Liver (tissue), 9 donors: Measurements from ENCODE around the gene C3orf70. TPM values are rescaled to one million over a fixed set of nuclear protein-coding genes. Genes with fewer than 3 reads are reported as not detected.

ENCODE experiments used
- DNase-seq: peaks from one replicate; pipeline ENCODE4 v3.0.0-alpha.2; 2017; ENCODE audit warnings: low spot score
- H3K27ac ChIP-seq, 2 donors: one replicate each; pipeline ENCODE4 v1.7.0; 2013; ENCODE audit warnings: inconsistent platforms in 2 of 2, low read length in 2 of 2, control low read depth in 1 of 2, low read depth in 1 of 2, mild to moderate bottlenecking in 1 of 2
- H3K27me3 ChIP-seq, 4 donors: one replicate each; pipeline versions ENCODE4 v1.6.1 to v1.7.0; 2013; ENCODE audit warnings: low read length in 3 of 4, inconsistent platforms in 1 of 4, mild to moderate bottlenecking in 1 of 4, moderate library complexity in 1 of 4; ENCODE audit not compliant: control insufficient read depth in 4 of 4, insufficient read depth in 4 of 4
- H3K36me3 ChIP-seq, 4 donors: one replicate each; pipeline versions ENCODE4 v1.6.1 to v1.7.0; 2013; ENCODE audit warnings: low read length in 3 of 4, mild to moderate bottlenecking in 3 of 4, low read depth in 1 of 4, moderate library complexity in 1 of 4; ENCODE audit not compliant: control insufficient read depth in 4 of 4, insufficient read depth in 3 of 4
- H3K4me1 ChIP-seq, 4 donors: one replicate each; pipeline versions ENCODE4 v1.6.1 to v1.7.0; 2013; ENCODE audit warnings: low read length in 3 of 4, mild to moderate bottlenecking in 3 of 4, moderate library complexity in 1 of 4; ENCODE audit not compliant: control insufficient read depth in 4 of 4, insufficient read depth in 4 of 4
- H3K4me3 ChIP-seq, 3 donors: one replicate each; pipeline versions ENCODE4 v1.6.1 to v1.7.0; 2013; ENCODE audit warnings: low read length in 3 of 3, control low read depth in 1 of 3, low read depth in 1 of 3, mild to moderate bottlenecking in 1 of 3
- H3K9ac ChIP-seq, 2 donors: one replicate each; pipeline ENCODE4 v1.7.0; 2013; ENCODE audit warnings: low read length in 2 of 2, mild to moderate bottlenecking in 2 of 2, moderate library complexity in 2 of 2, control low read depth in 1 of 2, low read depth in 1 of 2
- H3K9me3 ChIP-seq, 4 donors: one replicate each; pipeline versions ENCODE4 v1.6.1 to v1.7.0; 2013; ENCODE audit warnings: low read length in 3 of 4; ENCODE audit not compliant: control insufficient read depth in 4 of 4
- ATF3 ChIP-seq: IDR thresholded peaks from 2 replicates; pipeline ENCODE4 v1.6.1; 2016; ENCODE audit warnings: antibody characterized with exemption
- EGR1 ChIP-seq, 2 donors: IDR thresholded peaks; 2 replicates each; pipeline ENCODE4 v1.6.1; 2016 to 2018; ENCODE audit warnings: antibody characterized with exemption in 2 of 2, low read depth in 2 of 2
- FOXA1 ChIP-seq: IDR thresholded peaks from 2 replicates; pipeline ENCODE4 v1.6.1; 2016; ENCODE audit warnings: antibody characterized with exemption
- FOXA2 ChIP-seq: IDR thresholded peaks from 2 replicates; pipeline ENCODE4 v1.6.1; 2016; ENCODE audit warnings: antibody characterized with exemption
- GABPA ChIP-seq, 2 donors: IDR thresholded peaks in 1 of 2; conservative IDR thresholded peaks in 1 of 2; 2 replicates each; pipeline ENCODE4 v1.6.1; 2016; ENCODE audit warnings: antibody characterized with exemption in 2 of 2, mild to moderate bottlenecking in 1 of 2, moderate library complexity in 1 of 2
- HNF4A ChIP-seq, 2 donors: conservative IDR thresholded peaks; 2 replicates each; pipeline ENCODE4 v1.6.1; 2016; ENCODE audit warnings: antibody characterized with exemption in 2 of 2, mild to moderate bottlenecking in 2 of 2
- HNF4G ChIP-seq: IDR thresholded peaks from 2 replicates; pipeline ENCODE4 v1.6.1; 2016; ENCODE audit warnings: antibody characterized with exemption
- JUND ChIP-seq, 2 donors: IDR thresholded peaks; 2 replicates each; pipeline ENCODE4 v1.6.1; 2016; ENCODE audit warnings: antibody characterized with exemption in 2 of 2
- NR2F2 ChIP-seq: IDR thresholded peaks from 2 replicates; pipeline ENCODE4 v1.6.1; 2016; ENCODE audit warnings: antibody characterized with exemption
- RXRA ChIP-seq, 2 donors: IDR thresholded peaks; 2 replicates each; pipeline ENCODE4 v1.6.1; 2017 to 2018; ENCODE audit warnings: antibody characterized with exemption in 2 of 2, mild to moderate bottlenecking in 1 of 2
- SP1 ChIP-seq: IDR thresholded peaks from 2 replicates; pipeline ENCODE4 v1.6.1; 2018; ENCODE audit warnings: antibody characterized with exemption, mild to moderate bottlenecking
- TAF1 ChIP-seq: conservative IDR thresholded peaks from 2 replicates; pipeline ENCODE4 v1.6.1; 2016; ENCODE audit warnings: antibody characterized with exemption, mild to moderate bottlenecking
- YY1 ChIP-seq: IDR thresholded peaks from 2 replicates; pipeline ENCODE4 v1.6.1; 2016; ENCODE audit warnings: antibody characterized with exemption, mild to moderate bottlenecking
- ZBTB33 ChIP-seq: IDR thresholded peaks from 2 replicates; pipeline ENCODE4 v1.6.1; 2016; ENCODE audit warnings: antibody characterized with exemption
- WGBS: extraction: QIAGEN DNeasy Blood & Tissue Kit; methylation state at CpG from one replicate; pipeline ENCODE4 v1.1.7; 2013; 5-methylcytosine and 5-hydroxymethylcytosine counted together
- polyA plus RNA-seq, 2 donors: library from polyadenylated mRNA; stranded (reverse) in 1 of 2; unstranded in 1 of 2; fragments of 200-250 nt in 1 of 2; fragments of >200 nt in 1 of 2; fragmentation: Nextera tagmentation in 1 of 2; extraction: Ambion mirVana in 1 of 2; gene quantifications; one replicate each; pipeline versions ENCODE4 v1.2.1 to v1.2.3, GENCODE V29; 2013 to 2015
- total RNA-seq, 2 donors: library from RNA; depleted of rRNA; stranded (reverse); fragments of >200 nt; gene quantifications; one replicate each; pipeline ENCODE4 v1.2.3, GENCODE V29; 2014
- TF ChIP-seq, protein P1 (sequence below): IDR thresholded peaks from 2 replicates; pipeline ENCODE4 v1.6.1; 2016; ENCODE audit warnings: antibody characterized with exemption, mild to moderate bottlenecking
- TF ChIP-seq, protein P2 (sequence below): IDR thresholded peaks from 2 replicates; pipeline ENCODE4 v1.6.1; 2016; ENCODE audit warnings: antibody characterized with exemption
- donor health status: healthy.
- donor health status: healthy.
- donor health status: healthy.
- donor health status: healthy.
- donor health status: healthy.

Gene C3orf70, protein sequence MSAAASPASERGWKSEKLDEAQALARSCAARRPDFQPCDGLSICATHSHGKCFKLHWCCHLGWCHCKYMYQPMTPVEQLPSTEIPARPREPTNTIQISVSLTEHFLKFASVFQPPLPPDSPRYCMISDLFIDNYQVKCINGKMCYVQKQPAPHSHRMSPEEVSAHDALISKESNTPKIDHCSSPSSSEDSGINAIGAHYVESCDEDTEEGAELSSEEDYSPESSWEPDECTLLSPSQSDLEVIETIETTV
- total RNA-seq (under 1 TPM; 0.59 to 0.79 TPM), polyA plus RNA-seq (under 1 TPM; 0.15 to 0.24 TPM)

- Histone ChIP-seq H3K27me3 (peaks cover 0 to 20% (median 4%) of the 10 kb centered on the region in 4 donors), H3K27ac (peak within 1 kb of the TSS in 1 of 2 donors; percentile 47), H3K36me3 (no peaks in the 10 kb centered on the region), H3K4me3 (peak within 1 kb of the TSS; percentile 18 to 70 (median 41)), H3K4me1 (peaks cover 4 to 15% (median 9%) of the 10 kb centered on the region in 4 donors), H3K9me3 (no peaks in the 10 kb centered on the region), H3K9ac (no peak within 1 kb of the TSS)
- WGBS: 2% methylated on average over 113 of the region's 113 CpGs
- TF ChIP-seq, protein P1, sequence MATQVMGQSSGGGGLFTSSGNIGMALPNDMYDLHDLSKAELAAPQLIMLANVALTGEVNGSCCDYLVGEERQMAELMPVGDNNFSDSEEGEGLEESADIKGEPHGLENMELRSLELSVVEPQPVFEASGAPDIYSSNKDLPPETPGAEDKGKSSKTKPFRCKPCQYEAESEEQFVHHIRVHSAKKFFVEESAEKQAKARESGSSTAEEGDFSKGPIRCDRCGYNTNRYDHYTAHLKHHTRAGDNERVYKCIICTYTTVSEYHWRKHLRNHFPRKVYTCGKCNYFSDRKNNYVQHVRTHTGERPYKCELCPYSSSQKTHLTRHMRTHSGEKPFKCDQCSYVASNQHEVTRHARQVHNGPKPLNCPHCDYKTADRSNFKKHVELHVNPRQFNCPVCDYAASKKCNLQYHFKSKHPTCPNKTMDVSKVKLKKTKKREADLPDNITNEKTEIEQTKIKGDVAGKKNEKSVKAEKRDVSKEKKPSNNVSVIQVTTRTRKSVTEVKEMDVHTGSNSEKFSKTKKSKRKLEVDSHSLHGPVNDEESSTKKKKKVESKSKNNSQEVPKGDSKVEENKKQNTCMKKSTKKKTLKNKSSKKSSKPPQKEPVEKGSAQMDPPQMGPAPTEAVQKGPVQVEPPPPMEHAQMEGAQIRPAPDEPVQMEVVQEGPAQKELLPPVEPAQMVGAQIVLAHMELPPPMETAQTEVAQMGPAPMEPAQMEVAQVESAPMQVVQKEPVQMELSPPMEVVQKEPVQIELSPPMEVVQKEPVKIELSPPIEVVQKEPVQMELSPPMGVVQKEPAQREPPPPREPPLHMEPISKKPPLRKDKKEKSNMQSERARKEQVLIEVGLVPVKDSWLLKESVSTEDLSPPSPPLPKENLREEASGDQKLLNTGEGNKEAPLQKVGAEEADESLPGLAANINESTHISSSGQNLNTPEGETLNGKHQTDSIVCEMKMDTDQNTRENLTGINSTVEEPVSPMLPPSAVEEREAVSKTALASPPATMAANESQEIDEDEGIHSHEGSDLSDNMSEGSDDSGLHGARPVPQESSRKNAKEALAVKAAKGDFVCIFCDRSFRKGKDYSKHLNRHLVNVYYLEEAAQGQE: no peak
- TF ChIP-seq FOXA1: no peak
- no peak for TF ChIP-seq GABPA (IDR thresholded peaks at IDR 0.05 in 1 of 2, conservative IDR thresholded peaks at IDR 0.05 in 1 of 2)
- TF ChIP-seq TAF1: no peak
- TF ChIP-seq YY1: no peak
- TF ChIP-seq NR2F2: no peak
- TF ChIP-seq JUND (IDR thresholded peaks at IDR 0.05): no peak
- TF ChIP-seq HNF4A (conservative IDR thresholded peaks at IDR 0.05): no peak
- no peak for TF ChIP-seq ATF3
- TF ChIP-seq SP1: no peak
- no peak for TF ChIP-seq ZBTB33
- no peak for TF ChIP-seq HNF4G
- TF ChIP-seq EGR1 (IDR thresholded peaks at IDR 0.05; ENCODE audit: low read depth in 2 of 2): no peak
- no peak for TF ChIP-seq FOXA2
- TF ChIP-seq, protein P2, sequence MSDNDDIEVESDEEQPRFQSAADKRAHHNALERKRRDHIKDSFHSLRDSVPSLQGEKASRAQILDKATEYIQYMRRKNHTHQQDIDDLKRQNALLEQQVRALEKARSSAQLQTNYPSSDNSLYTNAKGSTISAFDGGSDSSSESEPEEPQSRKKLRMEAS: no peak
- no peak for TF ChIP-seq RXRA (IDR thresholded peaks at IDR 0.05)
- DNase-seq: peak; percentile 52
Measured at GRCh38 chr3:185152410-185153170, at the start of gene C3orf70. Gene C3orf70, minus strand, starts transcription at chr3:185153060. Its CDS starts 237 bp downstream, at chr3:185152823.

DNA sequence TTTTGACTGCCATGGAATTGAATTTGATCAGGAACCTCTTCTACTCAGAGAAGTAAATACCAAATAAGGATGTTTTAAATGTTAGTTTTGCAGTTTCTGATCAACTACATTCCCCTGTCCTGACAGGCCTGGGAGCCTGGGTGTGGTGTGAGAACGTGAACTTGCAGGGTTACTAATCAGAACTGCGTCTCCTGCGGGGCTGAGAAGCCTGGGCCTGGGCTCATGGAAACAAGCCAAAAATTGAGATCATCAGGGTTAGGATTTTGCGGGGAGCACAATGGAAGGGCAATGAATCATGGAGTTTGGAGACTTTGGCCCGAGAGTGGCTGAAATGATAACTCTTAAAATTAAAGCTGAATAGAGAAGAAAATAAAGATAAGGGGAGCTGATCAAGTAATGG, 47.8 kb upstream of the C3orf70 start:
- Histone ChIP-seq H3K4me3 (no peak overlapping the region), H3K36me3 (peaks cover 5 to 50% (median 32%) of the 10 kb centered on the region in 4 donors), H3K9ac (no peak overlapping the region), H3K9me3 (no peaks in the 10 kb centered on the region), H3K27ac (no peak overlapping the region), H3K4me1 (peaks cover 0 to under 1% (median 0%) of the 10 kb centered on the region in 4 donors), H3K27me3 (no peaks in the 10 kb centered on the region)
- TF ChIP-seq HNF4A (conservative IDR thresholded peaks at IDR 0.05): no peak
- no peak for DNase-seq
- 89% methylated on average over 5 of the region's 5 CpGs for WGBS
